ENCODE data around the gene SMARCA4. TPM values are rescaled to one million over a fixed set of nuclear protein-coding genes. Genes with fewer than 3 reads are reported as not detected.
"Not testable (repeated sequence)": the region's sequence is repeated elsewhere in the genome, so short reads cannot be mapped to it uniquely, and the experiment has no call there.

SMARCA4 gene
- polyA plus RNA-seq, 4 donors = 54.6 to 71.6 (median 66.1) TPM

DNA sequence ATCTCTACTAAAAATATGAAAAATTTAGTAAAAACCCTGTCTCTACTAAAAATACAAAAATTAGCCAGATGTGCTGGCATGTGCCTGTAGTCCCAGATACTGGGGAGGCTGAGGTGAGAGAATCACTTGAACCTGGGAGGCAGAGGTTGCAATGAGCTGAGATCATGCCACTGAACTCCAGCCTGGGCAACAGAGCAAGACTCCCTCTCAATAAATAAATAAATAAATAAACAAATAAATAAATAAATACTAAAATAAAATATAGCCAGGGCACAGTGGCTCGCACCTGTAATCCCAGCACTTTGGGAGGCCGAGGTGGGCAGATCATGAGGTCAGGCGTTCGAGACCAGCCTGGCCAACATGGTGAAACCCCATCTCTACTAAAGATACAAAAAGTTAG is 17.4 kb upstream of the SMARCA4 start:
- not testable (repeated sequence) for H3K27ac ChIP-seq (ENCODE audit: low read depth in 1 of 3, low read length in 2 of 3); H3K36me3 ChIP-seq (ENCODE audit: control insufficient read depth in 3 of 3, insufficient read depth in 2 of 3, low read depth in 1 of 3, low read length in 3 of 3); H3K9me3 ChIP-seq (ENCODE audit: control insufficient read depth in 2 of 2, insufficient read depth in 1 of 2, low read depth in 1 of 2, low read length in 1 of 2); FAIRE-seq; DNase-seq; H3K4me3 ChIP-seq (ENCODE audit: low read depth in 1 of 3, low read length in 3 of 3); H3K27me3 ChIP-seq (ENCODE audit: control insufficient read depth in 3 of 3, insufficient read depth in 3 of 3, low read length in 3 of 3)
- 80 to 97% (median 81%) methylated on average over 4 of the region's 4 CpGs for WGBS, 3 donors
- peaks cover 0 to 16% (median 0%) of the 10 kb centered on the region in 3 donors for H3K4me1 ChIP-seq (ENCODE audit: control insufficient read depth in 3 of 3, insufficient read depth in 2 of 3, low read depth in 1 of 3, low read length in 2 of 3)

DNA sequence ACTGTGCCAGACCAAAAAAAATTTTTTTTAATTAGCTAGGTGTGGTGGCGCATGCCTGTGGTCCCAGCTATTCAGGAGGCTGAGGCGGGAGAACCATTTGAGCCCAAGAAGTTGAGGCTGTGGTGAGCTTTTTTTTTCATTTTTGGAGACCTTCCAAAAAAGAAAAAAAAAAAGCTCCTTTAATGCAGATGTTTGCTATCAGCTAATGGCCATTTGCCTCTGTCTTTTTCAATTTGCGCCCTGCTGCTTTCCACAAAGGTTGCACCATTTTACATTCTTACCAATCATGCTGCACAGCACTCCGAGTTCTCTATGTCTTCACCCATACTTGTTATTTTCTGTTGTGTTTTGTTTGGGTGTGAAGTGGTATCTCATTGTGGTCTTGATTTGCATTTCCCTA is 15.6 kb upstream of the SMARCA4 start:
- FAIRE-seq (no peak), DNase-seq (no peak)
- 86 to 94% (median 92%) methylated on average over 4 of the region's 4 CpGs for WGBS, 3 donors
- Histone ChIP-seq H3K36me3 (ENCODE audit: control insufficient read depth in 3 of 3, insufficient read depth in 2 of 3, low read depth in 1 of 3, low read length in 3 of 3) (no peaks in the 10 kb centered on the region), H3K27ac (ENCODE audit: low read depth in 1 of 3, low read length in 2 of 3) (no peak overlapping the region), H3K9me3 (ENCODE audit: control insufficient read depth in 2 of 2, insufficient read depth in 1 of 2, low read depth in 1 of 2, low read length in 1 of 2) (no peaks in the 10 kb centered on the region), H3K27me3 (ENCODE audit: control insufficient read depth in 3 of 3, insufficient read depth in 3 of 3, low read length in 3 of 3) (no peaks in the 10 kb centered on the region), H3K4me1 (ENCODE audit: control insufficient read depth in 3 of 3, insufficient read depth in 2 of 3, low read depth in 1 of 3, low read length in 2 of 3) (peaks cover 0 to 3% (median 0%) of the 10 kb centered on the region in 3 donors), H3K4me3 (ENCODE audit: low read depth in 1 of 3, low read length in 3 of 3) (no peak overlapping the region)

DNA sequence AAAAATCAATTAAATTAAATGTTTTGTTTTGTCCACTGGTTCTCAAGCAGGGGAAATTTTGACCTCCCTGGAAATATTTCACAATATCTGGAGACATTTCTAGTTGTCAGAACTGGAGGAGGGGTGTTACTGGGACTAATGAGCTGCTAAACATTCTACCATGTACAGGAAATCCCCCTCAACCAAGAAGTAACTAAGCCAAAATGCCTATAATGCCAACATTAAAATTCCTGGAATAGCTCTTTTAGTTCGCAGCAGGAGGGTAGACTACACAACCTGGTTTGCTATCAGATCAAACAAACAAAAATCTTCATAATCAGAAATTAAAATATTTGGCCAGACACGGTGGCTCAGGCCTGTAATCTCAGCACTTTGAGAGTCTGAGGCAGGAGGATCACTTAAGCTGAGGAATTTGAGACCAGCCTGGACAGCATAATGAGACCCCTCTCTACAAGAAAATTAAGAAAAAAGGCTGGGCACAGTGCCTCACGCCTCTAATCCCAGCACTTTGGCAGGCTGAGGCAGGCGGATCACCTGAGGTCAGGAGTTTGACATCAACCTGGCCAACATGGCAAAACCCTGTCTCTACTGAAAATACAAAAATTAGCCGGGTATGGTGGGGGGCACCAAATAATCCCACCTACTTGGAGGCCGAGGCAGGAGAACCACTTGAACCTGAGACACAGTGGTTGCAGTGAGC is 13.7 kb upstream of the SMARCA4 start:
- no peaks in the 10 kb centered on the region for H3K36me3 ChIP-seq (ENCODE audit: control insufficient read depth in 3 of 3, insufficient read depth in 2 of 3, low read depth in 1 of 3, low read length in 3 of 3)
- H3K4me1 ChIP-seq (ENCODE audit: control insufficient read depth in 3 of 3, insufficient read depth in 2 of 3, low read depth in 1 of 3, low read length in 2 of 3) = no peaks in the 10 kb centered on the region
- no peaks in the 10 kb centered on the region for H3K27me3 ChIP-seq (ENCODE audit: control insufficient read depth in 3 of 3, insufficient read depth in 3 of 3, low read length in 3 of 3)
- 81 to 84% (median 83%) methylated on average over 6 of the region's 6 CpGs for WGBS, 3 donors
- no peak for FAIRE-seq
- no peak for DNase-seq
- H3K27ac ChIP-seq (ENCODE audit: low read depth in 1 of 3, low read length in 2 of 3) = no peak overlapping the region
- no peaks in the 10 kb centered on the region for H3K9me3 ChIP-seq (ENCODE audit: control insufficient read depth in 2 of 2, insufficient read depth in 1 of 2, low read depth in 1 of 2, low read length in 1 of 2)
- no peak overlapping the region for H3K4me3 ChIP-seq (ENCODE audit: low read depth in 1 of 3, low read length in 3 of 3)

DNA sequence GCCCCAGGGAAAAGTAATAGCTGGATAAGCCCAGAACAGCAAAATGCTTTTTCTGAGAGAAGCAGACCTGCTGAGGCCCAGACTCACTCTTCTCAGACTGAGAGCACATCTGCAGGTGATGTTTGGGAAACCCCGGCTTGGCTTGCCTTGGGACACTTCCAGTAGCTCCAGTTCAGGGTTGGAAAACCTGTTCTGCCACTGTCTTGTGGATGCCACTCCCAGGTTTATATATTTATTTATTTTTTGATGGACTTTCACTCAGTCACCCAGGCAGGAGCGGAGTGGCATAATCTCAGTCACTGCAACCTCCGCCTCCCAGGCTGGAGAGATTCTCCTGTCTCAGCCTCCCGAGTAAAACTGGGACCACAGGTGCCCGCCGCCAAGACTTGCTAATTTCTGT is 8.0 kb upstream of the SMARCA4 start:
- Histone ChIP-seq H3K36me3 (ENCODE audit: control insufficient read depth in 3 of 3, insufficient read depth in 2 of 3, low read depth in 1 of 3, low read length in 3 of 3) (no peaks in the 10 kb centered on the region), H3K4me1 (ENCODE audit: control insufficient read depth in 3 of 3, insufficient read depth in 2 of 3, low read depth in 1 of 3, low read length in 2 of 3) (peaks cover 0 to 2% (median 0%) of the 10 kb centered on the region in 3 donors), H3K27me3 (ENCODE audit: control insufficient read depth in 3 of 3, insufficient read depth in 3 of 3, low read length in 3 of 3) (no peaks in the 10 kb centered on the region), H3K27ac (ENCODE audit: low read depth in 1 of 3, low read length in 2 of 3) (no peak overlapping the region), H3K9me3 (ENCODE audit: control insufficient read depth in 2 of 2, insufficient read depth in 1 of 2, low read depth in 1 of 2, low read length in 1 of 2) (no peaks in the 10 kb centered on the region), H3K4me3 (ENCODE audit: low read depth in 1 of 3, low read length in 3 of 3) (no peak overlapping the region)
- FAIRE-seq (no peak), DNase-seq (peak; percentile 67 to 87)
- 31 to 69% (median 45%) methylated on average over 6 of the region's 6 CpGs for WGBS, 3 donors

DNA sequence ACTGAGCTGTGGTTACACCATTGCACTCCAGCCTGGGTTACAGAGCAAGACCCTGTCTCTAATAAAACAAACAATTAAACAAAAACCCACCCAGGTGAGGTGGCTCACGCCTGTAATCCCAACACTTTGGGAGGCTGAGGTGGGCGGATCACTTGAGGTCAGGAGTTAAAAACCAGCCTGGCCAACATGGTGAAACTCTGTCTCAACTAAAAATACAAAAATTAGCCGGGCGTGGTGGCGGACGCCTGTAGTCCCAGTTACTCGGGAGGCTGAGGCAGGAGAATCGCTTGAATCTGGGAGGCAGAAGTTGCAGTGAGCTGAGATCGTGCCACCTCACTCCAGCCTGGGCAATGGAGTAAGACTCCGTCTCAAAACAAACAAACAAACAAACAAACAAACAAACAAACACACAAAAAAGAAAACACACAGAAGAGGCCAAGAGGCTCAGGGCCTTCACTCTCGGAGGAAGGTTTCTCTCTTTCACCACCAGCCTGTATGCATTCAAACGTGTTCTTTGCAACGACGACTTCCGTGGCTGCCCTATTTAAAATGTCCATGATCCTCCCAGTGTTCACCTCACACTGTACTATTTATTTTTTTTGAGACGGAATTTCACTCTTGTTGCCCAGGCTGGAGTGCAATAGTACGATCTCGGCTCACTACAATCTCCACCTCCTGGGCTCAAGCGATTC is 1.4 kb upstream of the SMARCA4 start:
- not testable (repeated sequence) for H3K36me3 ChIP-seq (ENCODE audit: control insufficient read depth in 3 of 3, insufficient read depth in 2 of 3, low read depth in 1 of 3, low read length in 3 of 3); H3K27me3 ChIP-seq (ENCODE audit: control insufficient read depth in 3 of 3, insufficient read depth in 3 of 3, low read length in 3 of 3); H3K9me3 ChIP-seq (ENCODE audit: control insufficient read depth in 2 of 2, insufficient read depth in 1 of 2, low read depth in 1 of 2, low read length in 1 of 2); DNase-seq; H3K4me1 ChIP-seq (ENCODE audit: control insufficient read depth in 3 of 3, insufficient read depth in 2 of 3, low read depth in 1 of 3, low read length in 2 of 3); FAIRE-seq
- Histone ChIP-seq H3K4me3 (ENCODE audit: low read depth in 1 of 3, low read length in 3 of 3) (peak overlapping the region in 2 of 3 donors; percentile 62 to 98), H3K27ac (ENCODE audit: low read depth in 1 of 3, low read length in 2 of 3) (peak overlapping the region in 1 of 3 donors; percentile 97)
- WGBS, 3 donors = 93 to 95% (median 94%) methylated on average over 19 of the region's 19 CpGs

DNA sequence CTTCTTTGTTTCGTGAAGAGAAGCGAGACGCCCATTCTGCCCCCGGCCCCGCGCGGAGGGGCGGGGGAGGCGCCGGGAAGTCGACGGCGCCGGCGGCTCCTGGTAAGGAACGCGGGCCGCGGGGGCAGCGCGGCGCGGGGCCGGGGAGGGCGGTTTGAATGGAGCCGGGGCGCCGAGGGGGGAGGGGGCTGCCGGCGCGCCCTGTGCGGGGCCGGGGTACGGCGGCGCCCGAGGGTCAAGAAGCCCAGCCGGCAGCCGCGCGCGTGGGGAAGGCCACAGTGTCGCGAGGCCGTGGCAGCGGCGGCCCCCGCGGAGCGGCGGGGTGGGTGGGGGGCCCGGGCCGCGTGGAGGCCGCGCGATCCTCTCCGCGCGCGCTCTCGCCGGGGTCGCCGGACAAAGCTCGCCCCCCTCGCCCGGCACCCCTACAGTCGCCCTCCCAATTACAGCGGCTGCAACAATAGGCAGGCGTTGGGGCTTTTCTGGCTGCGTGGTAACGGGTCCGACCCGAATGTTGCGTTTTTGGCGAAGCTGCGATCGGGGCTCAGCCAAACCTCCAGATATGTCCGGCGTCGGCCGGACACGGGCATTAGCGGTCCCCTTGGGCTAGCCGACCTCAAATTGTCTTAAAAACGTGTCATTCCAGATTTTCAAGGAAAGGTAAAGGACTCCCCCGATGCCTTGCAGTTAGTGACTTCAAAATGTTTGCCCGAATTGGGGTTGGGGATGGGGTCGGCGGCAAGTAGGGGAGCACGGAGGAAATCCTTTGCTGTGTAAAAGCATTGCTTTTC is 437 bp downstream of the SMARCA4 start:
- 0 to 1% (median 1%) methylated on average over 42 to 92 of the region's 92 CpGs for WGBS, 3 donors
- H3K27ac ChIP-seq (ENCODE audit: low read depth in 1 of 3, low read length in 2 of 3) = peak overlapping the region; percentile 59 to 66 (median 66)
- no peak for FAIRE-seq
- no peaks in the 10 kb centered on the region for H3K27me3 ChIP-seq (ENCODE audit: control insufficient read depth in 3 of 3, insufficient read depth in 3 of 3, low read length in 3 of 3)
- peak overlapping the region; percentile 70 to 97 (median 96) for H3K4me3 ChIP-seq (ENCODE audit: low read depth in 1 of 3, low read length in 3 of 3)
- peaks cover 0 to 6% (median 0%) of the 10 kb centered on the region in 3 donors for H3K36me3 ChIP-seq (ENCODE audit: control insufficient read depth in 3 of 3, insufficient read depth in 2 of 3, low read depth in 1 of 3, low read length in 3 of 3)
- H3K4me1 ChIP-seq (ENCODE audit: control insufficient read depth in 3 of 3, insufficient read depth in 2 of 3, low read depth in 1 of 3, low read length in 2 of 3) = peaks cover 0 to 6% (median 0%) of the 10 kb centered on the region in 3 donors
- no peaks in the 10 kb centered on the region for H3K9me3 ChIP-seq (ENCODE audit: control insufficient read depth in 2 of 2, insufficient read depth in 1 of 2, low read depth in 1 of 2, low read length in 1 of 2)
- no peak for DNase-seq

DNA sequence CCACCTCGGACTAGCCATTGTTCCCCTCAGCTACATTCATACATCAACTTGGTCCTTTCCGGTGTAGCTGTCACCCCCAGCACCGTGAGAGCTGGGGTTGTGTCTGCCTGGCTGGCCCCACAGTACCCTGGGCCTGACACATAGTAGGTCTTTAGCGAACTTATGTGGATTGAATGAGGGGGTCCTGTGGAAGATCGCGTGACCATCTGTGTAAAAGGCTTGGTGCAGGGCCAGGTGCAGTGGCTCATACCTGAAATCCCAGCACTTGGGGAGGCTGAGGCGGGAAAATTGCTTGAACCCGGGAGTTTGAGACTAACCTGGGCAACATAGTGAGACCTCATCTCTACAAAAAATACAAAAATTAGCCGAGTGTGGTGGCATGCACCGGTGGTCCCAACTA is 2.0 kb downstream of the SMARCA4 start:
- Histone ChIP-seq H3K4me3 (ENCODE audit: low read depth in 1 of 3, low read length in 3 of 3) (no peak overlapping the region), H3K27me3 (ENCODE audit: control insufficient read depth in 3 of 3, insufficient read depth in 3 of 3, low read length in 3 of 3) (no peaks in the 10 kb centered on the region), H3K36me3 (ENCODE audit: control insufficient read depth in 3 of 3, insufficient read depth in 2 of 3, low read depth in 1 of 3, low read length in 3 of 3) (peaks cover 0 to 12% (median 0%) of the 10 kb centered on the region in 3 donors), H3K4me1 (ENCODE audit: control insufficient read depth in 3 of 3, insufficient read depth in 2 of 3, low read depth in 1 of 3, low read length in 2 of 3) (peaks cover 0 to 14% (median 0%) of the 10 kb centered on the region in 3 donors), H3K9me3 (ENCODE audit: control insufficient read depth in 2 of 2, insufficient read depth in 1 of 2, low read depth in 1 of 2, low read length in 1 of 2) (no peaks in the 10 kb centered on the region), H3K27ac (ENCODE audit: low read depth in 1 of 3, low read length in 2 of 3) (no peak overlapping the region)
- FAIRE-seq (no peak), DNase-seq (no peak)
- 79 to 80% (median 80%) methylated on average over 10 of the region's 10 CpGs for WGBS, 3 donors

DNA sequence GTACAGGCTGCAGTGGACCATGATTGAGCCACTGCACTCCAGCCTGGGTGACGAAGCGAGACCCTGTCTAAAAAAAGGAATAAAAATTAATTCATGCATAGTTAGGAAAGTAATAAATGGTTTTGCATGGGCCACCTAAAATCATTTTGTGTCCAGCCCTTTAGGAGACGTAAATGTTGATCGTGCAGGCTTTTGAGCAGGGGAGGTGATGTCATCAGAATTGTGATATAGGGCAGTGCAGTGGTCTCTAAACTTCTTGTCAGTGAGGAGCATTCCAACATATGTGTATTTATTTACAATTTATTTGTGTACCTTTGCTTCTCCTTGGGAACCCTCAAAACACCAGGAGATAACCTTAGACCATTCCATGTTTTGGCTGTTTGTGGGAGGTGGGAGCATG is 3.0 kb downstream of the SMARCA4 start:
- Histone ChIP-seq H3K27me3 (ENCODE audit: control insufficient read depth in 3 of 3, insufficient read depth in 3 of 3, low read length in 3 of 3) (no peaks in the 10 kb centered on the region), H3K9me3 (ENCODE audit: control insufficient read depth in 2 of 2, insufficient read depth in 1 of 2, low read depth in 1 of 2, low read length in 1 of 2) (no peaks in the 10 kb centered on the region), H3K36me3 (ENCODE audit: control insufficient read depth in 3 of 3, insufficient read depth in 2 of 3, low read depth in 1 of 3, low read length in 3 of 3) (peaks cover 0 to 12% (median 0%) of the 10 kb centered on the region in 3 donors), H3K4me3 (ENCODE audit: low read depth in 1 of 3, low read length in 3 of 3) (no peak overlapping the region), H3K4me1 (ENCODE audit: control insufficient read depth in 3 of 3, insufficient read depth in 2 of 3, low read depth in 1 of 3, low read length in 2 of 3) (peaks cover 0 to 14% (median 5%) of the 10 kb centered on the region in 3 donors), H3K27ac (ENCODE audit: low read depth in 1 of 3, low read length in 2 of 3) (peak overlapping the region in 1 of 3 donors; percentile 45)
- WGBS, 3 donors = 72 to 81% (median 79%) methylated on average over 4 of the region's 4 CpGs
- no peak for DNase-seq
- FAIRE-seq = no peak

Data from small intestine (tissue), 7 donors.